ENCODE results near the gene FAM9A. TPM values are rescaled to one million over a fixed set of nuclear protein-coding genes. Genes with fewer than 3 reads are reported as not detected.

FAM9A gene
- total and polyA plus RNA-seq, 8 donors, result 0.08 to 0.43 (median 0.24) TPM; not detected in 3

DNA sequence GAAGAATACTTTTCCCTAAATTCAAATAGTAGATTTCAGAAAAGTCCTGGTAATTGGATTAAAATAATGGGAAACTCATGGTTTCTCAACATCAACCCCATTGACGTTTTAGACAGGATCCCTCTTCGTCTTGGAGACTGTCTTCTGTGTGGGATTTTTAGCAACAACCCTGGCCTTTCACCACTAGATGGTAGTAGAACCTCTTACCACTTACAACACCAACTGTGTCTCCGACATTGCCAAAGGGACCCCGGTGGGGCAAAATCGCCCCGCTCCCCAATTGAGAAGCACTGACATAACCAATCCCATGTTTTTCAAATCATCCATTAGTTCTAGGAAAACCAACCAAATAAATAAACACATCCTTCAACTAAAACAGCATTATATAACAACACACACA is 52.3 kb downstream of the FAM9A start:
- no peaks in the 10 kb centered on the region for H3K9me3 ChIP-seq
- H3K4me3 ChIP-seq, result no peak overlapping the region
- H3K27me3 ChIP-seq, result no peaks in the 10 kb centered on the region
- H3K27ac ChIP-seq, result no peak overlapping the region
- no peaks in the 10 kb centered on the region for H3K4me1 ChIP-seq
- TF ChIP-seq, protein P1, sequence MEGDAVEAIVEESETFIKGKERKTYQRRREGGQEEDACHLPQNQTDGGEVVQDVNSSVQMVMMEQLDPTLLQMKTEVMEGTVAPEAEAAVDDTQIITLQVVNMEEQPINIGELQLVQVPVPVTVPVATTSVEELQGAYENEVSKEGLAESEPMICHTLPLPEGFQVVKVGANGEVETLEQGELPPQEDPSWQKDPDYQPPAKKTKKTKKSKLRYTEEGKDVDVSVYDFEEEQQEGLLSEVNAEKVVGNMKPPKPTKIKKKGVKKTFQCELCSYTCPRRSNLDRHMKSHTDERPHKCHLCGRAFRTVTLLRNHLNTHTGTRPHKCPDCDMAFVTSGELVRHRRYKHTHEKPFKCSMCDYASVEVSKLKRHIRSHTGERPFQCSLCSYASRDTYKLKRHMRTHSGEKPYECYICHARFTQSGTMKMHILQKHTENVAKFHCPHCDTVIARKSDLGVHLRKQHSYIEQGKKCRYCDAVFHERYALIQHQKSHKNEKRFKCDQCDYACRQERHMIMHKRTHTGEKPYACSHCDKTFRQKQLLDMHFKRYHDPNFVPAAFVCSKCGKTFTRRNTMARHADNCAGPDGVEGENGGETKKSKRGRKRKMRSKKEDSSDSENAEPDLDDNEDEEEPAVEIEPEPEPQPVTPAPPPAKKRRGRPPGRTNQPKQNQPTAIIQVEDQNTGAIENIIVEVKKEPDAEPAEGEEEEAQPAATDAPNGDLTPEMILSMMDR (IDR thresholded peaks at IDR 0.05), result peak; percentile 20 to 29
- H3K36me3 ChIP-seq, result no peaks in the 10 kb centered on the region
- intact Hi-C loops (cut with DNase I), result no loop called here
- DNase-seq (peak in 1 of 4 donors; percentile 41), ATAC-seq (peak; percentile 80)

DNA sequence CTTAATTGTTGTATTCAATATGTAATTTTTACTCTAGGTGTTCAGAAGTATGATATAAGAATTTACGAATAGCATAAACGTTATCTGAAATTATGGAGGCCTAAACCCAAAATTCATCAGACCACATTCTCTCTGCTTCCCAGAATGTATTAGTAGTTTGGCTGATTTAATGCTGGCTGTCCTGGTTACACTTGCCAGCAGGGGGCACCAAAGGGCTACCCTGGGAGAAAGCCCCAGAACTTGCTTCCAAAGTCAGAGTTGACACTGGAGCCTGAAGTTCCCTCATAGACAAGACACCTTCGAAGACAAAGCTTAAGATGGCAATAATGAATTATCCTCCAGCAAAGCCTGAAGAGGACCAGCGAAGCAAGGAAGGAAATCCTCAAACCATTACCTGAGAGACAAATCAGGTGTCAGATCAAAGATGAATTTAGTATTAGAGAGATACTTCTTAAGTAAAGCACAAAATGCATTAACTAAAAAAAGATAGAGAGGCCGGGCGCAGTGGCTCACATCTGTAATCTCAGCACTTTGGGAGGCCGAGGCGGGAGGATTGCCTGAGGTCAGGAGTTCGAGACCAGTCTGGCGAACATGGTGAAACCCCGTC is 58.0 kb downstream of the FAM9A start:
- H3K27ac ChIP-seq, result no peak overlapping the region
- no peaks in the 10 kb centered on the region for H3K4me1 ChIP-seq
- H3K36me3 ChIP-seq, result no peaks in the 10 kb centered on the region
- no peaks in the 10 kb centered on the region for H3K27me3 ChIP-seq
- peak in 3 of 4 donors; percentile 21 to 77 (median 50) for DNase-seq
- intact Hi-C loops (cut with DNase I), result no loop called here
- no peaks in the 10 kb centered on the region for H3K9me3 ChIP-seq
- H3K4me3 ChIP-seq, result no peak overlapping the region
- TF ChIP-seq, protein P1 (IDR thresholded peaks at IDR 0.05), result peak; percentile 58 to 73
- peak; percentile 83 for ATAC-seq

DNA sequence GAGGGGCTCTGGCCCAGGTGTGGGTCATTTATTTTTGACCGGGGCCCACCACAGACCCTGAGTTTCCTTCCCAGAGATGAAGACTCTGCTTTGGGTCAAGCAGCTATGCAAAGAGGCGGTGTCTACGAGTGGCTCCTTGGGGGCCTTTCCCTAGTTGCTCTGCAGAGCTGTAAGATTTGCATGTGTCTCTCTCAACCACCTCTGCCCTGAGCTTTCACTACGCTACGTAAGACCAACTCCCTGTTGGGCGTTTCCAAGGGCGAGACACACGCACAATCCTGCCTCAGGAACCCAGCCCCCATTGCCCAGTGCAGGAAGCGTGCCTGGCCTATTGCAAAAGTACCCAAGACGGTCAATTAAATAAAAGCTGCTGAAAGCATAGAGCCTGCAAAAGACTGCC is 59.2 kb downstream of the FAM9A start:
- H3K9me3 ChIP-seq, result no peaks in the 10 kb centered on the region

More for the DNA sequence above, 59.2 kb downstream of the FAM9A start:
- Histone ChIP-seq H3K27ac (no peak overlapping the region), H3K27me3 (no peaks in the 10 kb centered on the region), H3K36me3 (no peaks in the 10 kb centered on the region), H3K4me3 (no peak overlapping the region), H3K4me1 (no peaks in the 10 kb centered on the region)
- ATAC-seq (no peak), DNase-seq (no peak)
- intact Hi-C loops (cut with DNase I), result no loop called here
- TF ChIP-seq, protein P1 (IDR thresholded peaks at IDR 0.05), result no peak

Other genes starting within 250 kb of the FAM9A start
- 10 to 100 TPM; 38.0 to 85.9 TPM for gene ANOS1, start 69.2 kb downstream of the FAM9A start, total RNA-seq
- gene ANOS1, start 69.2 kb downstream of the FAM9A start, polyA plus RNA-seq (ENCODE audit: insufficient read length in 6 of 6), result 10 to 100 TPM; 27.1 to 55.1 (median 41.8) TPM
- gene FAM9B, start 232.7 kb upstream of the FAM9A start, total RNA-seq, result under 1 TPM in 1 of 2 donors, not detected in 1; 0.16 TPM
- under 1 TPM in 2 of 6 donors, not detected in 4; 0.07 to 0.09 TPM for gene FAM9B, start 232.7 kb upstream of the FAM9A start, polyA plus RNA-seq (ENCODE audit: insufficient read length in 6 of 6)